Fibroblast of lung (primary cell): ENCODE results near the gene TBC1D21. TPM values are rescaled to one million over a fixed set of nuclear protein-coding genes. Genes with fewer than 3 reads are reported as not detected.

ENCODE experiments used
- DNase-seq, 2 donors: peaks; one replicate each; pipeline versions ENCODE4 v3.0.0 to v3.0.0-alpha.2; 2010; ENCODE audit warnings: low read depth in 2 of 2
- H2AFZ ChIP-seq: 2 replicates; pipeline ENCODE4 v1.5.1; 2012; ENCODE audit warnings: low read length, control low read depth, inconsistent platforms
- H3K27ac ChIP-seq: 2 replicates; pipeline ENCODE4 v1.5.1; 2011; ENCODE audit warnings: low read length, control low read depth; ENCODE audit not compliant: insufficient read depth
- H3K27me3 ChIP-seq: 2 replicates; pipeline ENCODE4 v1.5.1; 2011; ENCODE audit warnings: mild to moderate bottlenecking, low read length; ENCODE audit not compliant: control insufficient read depth, insufficient read depth
- H3K36me3 ChIP-seq: 2 replicates; pipeline ENCODE4 v1.5.1; 2011; ENCODE audit warnings: low read length; ENCODE audit not compliant: control insufficient read depth, insufficient read depth
- H3K4me1 ChIP-seq: 2 replicates; pipeline ENCODE4 v1.5.1; 2011; ENCODE audit warnings: low read length; ENCODE audit not compliant: control insufficient read depth, insufficient read depth; ENCODE audit errors: extremely low read depth
- H3K4me2 ChIP-seq: 2 replicates; pipeline ENCODE4 v1.5.1; 2011; ENCODE audit warnings: low read length, control low read depth; ENCODE audit not compliant: insufficient read depth; ENCODE audit errors: extremely low read depth
- H3K4me3 ChIP-seq, 4 experiments: fragments of 200-600 bp in 1 of 4; sonication (generic) in 1 of 4; replicated peaks in 1 of 4; 2 replicates each; pipeline ENCODE4 v1.5.1; 2011 to 2016; ENCODE audit warnings: low read length in 4 of 4, low read depth in 3 of 4, mild to moderate bottlenecking in 3 of 4, control low read depth in 2 of 4, inconsistent platforms in 1 of 4, mixed read lengths in 1 of 4; ENCODE audit not compliant: insufficient read depth in 1 of 4; ENCODE audit errors: control extremely low read depth in 1 of 4
- H3K79me2 ChIP-seq: 2 replicates; pipeline ENCODE4 v1.5.1; 2012; ENCODE audit warnings: mild to moderate bottlenecking, low read length, inconsistent platforms; ENCODE audit not compliant: control insufficient read depth, insufficient read depth
- H3K9ac ChIP-seq: 2 replicates; pipeline ENCODE4 v1.5.1; 2011; ENCODE audit warnings: mild to moderate bottlenecking, low read length, control low read depth; ENCODE audit not compliant: insufficient read depth
- H3K9me3 ChIP-seq: 2 replicates; pipeline ENCODE4 v1.5.1; 2012; ENCODE audit warnings: low read depth, low read length; ENCODE audit not compliant: control insufficient read depth, insufficient read depth
- H4K20me1 ChIP-seq: 2 replicates; pipeline ENCODE4 v1.5.1; 2011; ENCODE audit warnings: low read length; ENCODE audit not compliant: control insufficient read depth, insufficient read depth; ENCODE audit errors: extremely low read depth
- CTCF ChIP-seq, 2 donors: IDR thresholded peaks in 1 of 2; conservative IDR thresholded peaks in 1 of 2; 1 replicate in 1 of 2; 2 replicates in 1 of 2; pipeline ENCODE4 v1.5.1; 2011 to 2012; ENCODE audit warnings: low read length in 2 of 2, control low read depth in 1 of 2, inconsistent platforms in 1 of 2, low read depth in 1 of 2, mild to moderate bottlenecking in 1 of 2
- EZH2 ChIP-seq: IDR thresholded peaks from 2 replicates; pipeline ENCODE4 v1.5.1; 2012; ENCODE audit warnings: low read length, control low read depth, mild to moderate bottlenecking; ENCODE audit errors: missing control alignments
- polyA plus RNA-seq, 2 donors: library from polyadenylated mRNA; depleted of rRNA in 1 of 2; stranded (reverse) in 1 of 2; unstranded in 1 of 2; fragments of >200 nt; gene quantifications; 2 replicates each; pipeline ENCODE4 v1.2.1, GENCODE V29; 2011 to 2012; ENCODE audit warnings: missing spikeins in 1 of 2
- total RNA-seq: library from RNA; depleted of rRNA; stranded (reverse); fragments of >200 nt; gene quantifications from 2 replicates; pipeline ENCODE4 v1.2.1, GENCODE V29; 2014

TBC1D21 gene
- total and polyA plus RNA-seq, 2 donors (not counting 1 experiment from before 2014, with no cell fraction given) = not detected

- DNase-seq = no peak
- Histone ChIP-seq H3K4me2 (no peak overlapping the region), H3K27me3 (peaks cover 11% of the 10 kb centered on the region), H4K20me1 (no peaks in the 10 kb centered on the region), H3K4me1 (no peaks in the 10 kb centered on the region), H3K9me3 (no peaks in the 10 kb centered on the region), H2AFZ (no peak overlapping the region), H3K4me3 (no peak overlapping the region), H3K9ac (no peak overlapping the region), H3K27ac (no peak overlapping the region), H3K36me3 (no peaks in the 10 kb centered on the region), H3K79me2 (no peaks in the 10 kb centered on the region)
- TF ChIP-seq CTCF (conservative IDR thresholded peaks at IDR 0.05 in 1 of 2, IDR thresholded peaks at IDR 0.05 in 1 of 2; ENCODE audit: low read depth in 1 of 2, low read length in 2 of 2) (no peak), EZH2 (no peak)
Observed at GRCh38 chr15:73881579-73882320, 8.4 kb downstream of the TBC1D21 start.

- no peak for TF ChIP-seq CTCF (conservative IDR thresholded peaks at IDR 0.05 in 1 of 2, IDR thresholded peaks at IDR 0.05 in 1 of 2; ENCODE audit: low read depth in 1 of 2, low read length in 2 of 2)
- TF ChIP-seq EZH2 = no peak
- Histone ChIP-seq H3K36me3 (no peaks in the 10 kb centered on the region), H3K27me3 (peaks cover 13% of the 10 kb centered on the region), H3K4me2 (no peak overlapping the region), H3K79me2 (no peaks in the 10 kb centered on the region), H4K20me1 (no peaks in the 10 kb centered on the region), H3K4me1 (no peaks in the 10 kb centered on the region), H3K4me3 (no peak overlapping the region), H3K9ac (no peak overlapping the region), H2AFZ (no peak overlapping the region), H3K27ac (no peak overlapping the region), H3K9me3 (no peaks in the 10 kb centered on the region)
- DNase-seq = no peak
Observed at GRCh38 chr15:73882761-73883419, 9.5 kb downstream of the TBC1D21 start.

DNA sequence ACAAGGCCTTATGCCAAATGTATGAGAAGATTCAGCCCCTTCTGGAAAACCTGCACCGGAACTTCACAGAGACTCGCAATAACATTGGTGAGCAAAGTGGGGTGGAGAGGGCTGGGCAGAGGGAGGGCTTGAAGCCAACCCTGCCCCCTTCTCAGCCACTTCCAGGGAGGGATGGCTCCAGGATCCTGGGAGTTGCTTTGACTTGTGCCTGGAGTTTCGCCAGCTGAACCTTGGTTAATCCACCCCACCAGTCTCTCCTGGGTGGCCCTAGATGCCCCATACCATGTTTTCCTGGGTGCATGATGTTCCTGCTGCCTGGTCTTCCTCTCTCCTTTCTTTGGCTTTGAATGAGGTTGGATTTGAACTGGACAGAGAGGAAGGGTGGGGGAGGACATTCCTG is 10.8 kb downstream of the TBC1D21 start:
- H3K27me3 ChIP-seq = peaks cover 11% of the 10 kb centered on the region
- no peak overlapping the region for H3K27ac ChIP-seq
- H3K36me3 ChIP-seq = no peaks in the 10 kb centered on the region
- H4K20me1 ChIP-seq = no peaks in the 10 kb centered on the region
- H3K4me3 ChIP-seq = no peak overlapping the region
- DNase-seq = no peak
- H3K9ac ChIP-seq = no peak overlapping the region
- no peak overlapping the region for H3K4me2 ChIP-seq
- no peak for TF ChIP-seq CTCF (conservative IDR thresholded peaks at IDR 0.05 in 1 of 2, IDR thresholded peaks at IDR 0.05 in 1 of 2; ENCODE audit: low read depth in 1 of 2, low read length in 2 of 2)
- TF ChIP-seq EZH2 = no peak
- H3K9me3 ChIP-seq = no peaks in the 10 kb centered on the region
- no peaks in the 10 kb centered on the region for H3K4me1 ChIP-seq
- no peaks in the 10 kb centered on the region for H3K79me2 ChIP-seq
- H2AFZ ChIP-seq = no peak overlapping the region
